ENCODE results near the gene SDC3. TPM values are rescaled to one million over a fixed set of nuclear protein-coding genes. Genes with fewer than 3 reads are reported as not detected.
A peak's percentile ranks its signal among the peaks of the same experiment; 100 is the strongest.

SDC3 gene
- polyA plus RNA-seq, 3 donors: 0.05 to 1.2 (median 0.12) TPM

GRCh38 chr1:30915491-30916230 lies 7.1 kb upstream of the SDC3 start:
- 98% methylated on average over 8 of the region's 13 CpGs for WGBS (ENCODE audit: insufficient coverage)
- Histone ChIP-seq H3K79me2 (ENCODE audit: insufficient read depth, low read length) (no peaks in the 10 kb centered on the region), H3K27ac (ENCODE audit: low read depth in 1 of 2, low read length in 2 of 2) (no peak overlapping the region), H3K27me3 (ENCODE audit: control insufficient read depth in 2 of 2, insufficient read depth in 2 of 2, low read length in 2 of 2) (no peaks in the 10 kb centered on the region), H3K4me1 (ENCODE audit: control insufficient read depth in 1 of 2, insufficient read depth in 2 of 2, low read length in 2 of 2) (peaks cover 65% of the 10 kb centered on the region in 2 donors), H2AFZ (ENCODE audit: insufficient read depth, low read depth, low read length, poor library complexity, severe bottlenecking) (no peak overlapping the region), H4K20me1 (ENCODE audit: insufficient read depth, low read length) (no peaks in the 10 kb centered on the region), H3K9ac (ENCODE audit: insufficient read depth, low read length, poor library complexity, severe bottlenecking) (no peak overlapping the region), H3K4me3 (replicated peaks in 1 of 3; ENCODE audit: low read depth in 2 of 3, low read length in 3 of 3) (no peak overlapping the region), H3K36me3 (replicated peaks in 1 of 2; ENCODE audit: control insufficient read depth in 1 of 2, insufficient read depth in 2 of 2, low read length in 2 of 2) (no peaks in the 10 kb centered on the region), H3K9me3 (replicated peaks in 1 of 2; ENCODE audit: control insufficient read depth in 1 of 2, insufficient read depth in 1 of 2, low read length in 2 of 2) (no peaks in the 10 kb centered on the region), H3K4me2 (replicated peaks; ENCODE audit: extremely low read depth, low read length, poor library complexity, severe bottlenecking) (no peak overlapping the region)
- peaks cover 0 to 1% (median 0%) of the 10 kb centered on the region in 7 donors for H3K9me3 Mint-ChIP-seq
- no peak for DNase-seq
- peaks cover 2 to 3% (median 3%) of the 10 kb centered on the region in 3 donors for H3K27me3 Mint-ChIP-seq (ENCODE audit: low read depth in 3 of 3)
- intact Hi-C loops (cut with micrococcal nuclease): no loop called here
- no peak overlapping the region for H3K4me3 Mint-ChIP-seq
- no peak overlapping the region for H3K27ac Mint-ChIP-seq
- no peak for TF ChIP-seq CTCF (IDR thresholded peaks at IDR 0.05)
- peaks cover 3 to 8% of the 10 kb centered on the region in 2 donors for H3K36me3 Mint-ChIP-seq
- peaks cover 64% of the 10 kb centered on the region for H3K4me1 Mint-ChIP-seq

- no peak overlapping the region for H3K27ac ChIP-seq (ENCODE audit: low read depth in 1 of 2, low read length in 2 of 2)
These were observed 6.4 kb upstream of the SDC3 start for GRCh38 chr1:30914931-30915330.

More at GRCh38 chr1:30914931-30915330, 6.4 kb upstream of the SDC3 start:
- H3K27ac Mint-ChIP-seq: peak overlapping the region in 1 of 7 donors; percentile 22
- intact Hi-C loops (cut with micrococcal nuclease): loop anchor here (5.0 kb wide), 2 partner anchors 133 to 198 kb away; no protein-coding TSS in a partner anchor
- H3K4me1 Mint-ChIP-seq: peaks cover 71% of the 10 kb centered on the region
- Histone ChIP-seq H3K36me3 (replicated peaks in 1 of 2; ENCODE audit: control insufficient read depth in 1 of 2, insufficient read depth in 2 of 2, low read length in 2 of 2) (no peaks in the 10 kb centered on the region), H3K9me3 (replicated peaks in 1 of 2; ENCODE audit: control insufficient read depth in 1 of 2, insufficient read depth in 1 of 2, low read length in 2 of 2) (no peaks in the 10 kb centered on the region), H3K79me2 (ENCODE audit: insufficient read depth, low read length) (no peaks in the 10 kb centered on the region), H3K9ac (ENCODE audit: insufficient read depth, low read length, poor library complexity, severe bottlenecking) (no peak overlapping the region), H3K27me3 (ENCODE audit: control insufficient read depth in 2 of 2, insufficient read depth in 2 of 2, low read length in 2 of 2) (no peaks in the 10 kb centered on the region), H3K4me1 (ENCODE audit: control insufficient read depth in 1 of 2, insufficient read depth in 2 of 2, low read length in 2 of 2) (peaks cover 70 to 73% of the 10 kb centered on the region in 2 donors), H4K20me1 (ENCODE audit: insufficient read depth, low read length) (no peaks in the 10 kb centered on the region), H3K4me2 (replicated peaks; ENCODE audit: extremely low read depth, low read length, poor library complexity, severe bottlenecking) (no peak overlapping the region), H3K4me3 (replicated peaks in 1 of 3; ENCODE audit: low read depth in 2 of 3, low read length in 3 of 3) (no peak overlapping the region), H2AFZ (ENCODE audit: insufficient read depth, low read depth, low read length, poor library complexity, severe bottlenecking) (no peak overlapping the region)
- peaks cover 3 to 8% of the 10 kb centered on the region in 2 donors for H3K36me3 Mint-ChIP-seq
- no CpG with 5 or more reads among the region's 4 CpGs for WGBS (ENCODE audit: insufficient coverage)
- no peak for DNase-seq
- TF ChIP-seq CTCF (IDR thresholded peaks at IDR 0.05): no peak
- H3K4me3 Mint-ChIP-seq: no peak overlapping the region
- peaks cover 0 to 1% (median 0%) of the 10 kb centered on the region in 7 donors for H3K9me3 Mint-ChIP-seq
- H3K27me3 Mint-ChIP-seq (ENCODE audit: low read depth in 3 of 3): peaks cover 4 to 8% (median 5%) of the 10 kb centered on the region in 3 donors

Measured in CD14-positive monocyte (primary cell).